B cell (primary cell): ENCODE measurements around the gene MDP1. TPM values are rescaled to one million over a fixed set of nuclear protein-coding genes. Genes with fewer than 3 reads are reported as not detected.
A peak's percentile ranks its signal among the peaks of the same experiment; 100 is the strongest.

Experiments
- ATAC-seq: fragments of 200-7000 bp; cut with Tn5 transposase; one replicate; pipeline ENCODE4 v1.10.0; 2021; ENCODE audit warnings: low read depth, mild to moderate bottlenecking, moderate number of reproducible peaks, moderate library complexity
- CTCF ChIA-PET: fragments of 350-600 bp; sonication (Branson Sonifier 250); formaldehyde crosslinking; loops from one replicate; lab custom pipeline; 2021; ENCODE audit warnings: antibody characterized with exemption, inconsistent platforms; lab: Charles Lee
- POLR2A ChIA-PET: fragments of 350-600 bp; sonication (Branson Sonifier 250); formaldehyde crosslinking; loops from one replicate; lab custom pipeline; 2021; ENCODE audit warnings: antibody characterized with exemption; lab: Charles Lee
- DNase-seq: peaks from one replicate; pipeline ENCODE4 v3.0.0; 2013
- H2AFZ ChIP-seq: 2 replicates; pipeline ENCODE4 v1.6.1; 2012; ENCODE audit warnings: mild to moderate bottlenecking, low read depth, low read length; ENCODE audit not compliant: insufficient read depth, poor library complexity, severe bottlenecking
- H3K27ac ChIP-seq, 2 donors: 1 replicate in 1 of 2; 2 replicates in 1 of 2; pipeline ENCODE4 v1.5.1; 2012 to 2013; ENCODE audit warnings: low read length in 2 of 2, mild to moderate bottlenecking in 2 of 2, moderate library complexity in 1 of 2
- H3K27me3 ChIP-seq, 4 experiments: fragments of 200-600 bp in 1 of 4; sonication (generic) in 1 of 4; replicated peaks in 1 of 4; 1 replicate in 2 of 4; 2 replicates in 2 of 4; pipeline versions ENCODE4 v1.6.1 to v1.7.0; 2013 to 2016; ENCODE audit warnings: low read length in 3 of 4, mild to moderate bottlenecking in 2 of 4, mixed read lengths in 1 of 4, moderate library complexity in 1 of 4; ENCODE audit not compliant: insufficient read depth in 4 of 4, control insufficient read depth in 3 of 4; ENCODE audit errors: control extremely low read depth in 1 of 4
- H3K36me3 ChIP-seq, 2 experiments: replicated peaks in 1 of 2; 1 replicate in 1 of 2; 2 replicates in 1 of 2; pipeline versions ENCODE4 v1.6.1 to v1.7.1; 2013; ENCODE audit warnings: low read length in 1 of 2; ENCODE audit not compliant: insufficient read depth in 2 of 2, control insufficient read depth in 1 of 2; ENCODE audit errors: control extremely low read depth in 1 of 2, extremely low read depth in 1 of 2
- H3K4me1 ChIP-seq, 2 donors: fragments of 200-600 bp in 1 of 2; sonication (generic) in 1 of 2; 1 replicate in 1 of 2; 2 replicates in 1 of 2; pipeline versions ENCODE4 v1.5.1 to v1.6.1; 2013 to 2017; ENCODE audit warnings: low read length in 2 of 2; ENCODE audit not compliant: control insufficient read depth in 2 of 2, insufficient read depth in 2 of 2
- H3K4me2 ChIP-seq: replicated peaks from 2 replicates; pipeline ENCODE3; 2012; ENCODE audit warnings: mild to moderate bottlenecking, low read depth, low read length; ENCODE audit not compliant: poor library complexity, severe bottlenecking
- H3K4me3 ChIP-seq, 5 experiments: fragments of 200-600 bp in 1 of 5; sonication (generic) in 1 of 5; 1 replicate in 3 of 5; 2 replicates in 2 of 5; pipeline versions ENCODE4 v1.5.1 to v1.7.0; 2011 to 2016; ENCODE audit warnings: low read length in 4 of 5, mild to moderate bottlenecking in 4 of 5, low read depth in 2 of 5, control low read depth in 1 of 5, moderate library complexity in 1 of 5; ENCODE audit not compliant: insufficient read depth in 1 of 5; ENCODE audit errors: control extremely low read depth in 1 of 5, extremely low read depth in 1 of 5
- H3K79me2 ChIP-seq: fragments of 200-600 bp; sonication (generic); one replicate; pipeline ENCODE4 v1.6.0; 2016; ENCODE audit warnings: low read length; ENCODE audit not compliant: control insufficient read depth, insufficient read depth
- H3K9ac ChIP-seq: fragments of 200-600 bp; sonication (generic); 2 replicates; pipeline ENCODE4 v1.6.1; 2017; ENCODE audit warnings: mild to moderate bottlenecking, low read length, moderate library complexity
- H3K9me3 ChIP-seq, 3 donors: one replicate each; pipeline versions ENCODE4 v1.6.1 to v1.7.1; 2013; ENCODE audit warnings: low read length in 2 of 3; ENCODE audit not compliant: control insufficient read depth in 2 of 3, insufficient read depth in 1 of 3; ENCODE audit errors: control extremely low read depth in 1 of 3
- H4K20me1 ChIP-seq: 2 replicates; pipeline ENCODE4 v1.6.0; 2012; ENCODE audit warnings: mild to moderate bottlenecking, low read length; ENCODE audit not compliant: insufficient read depth, control insufficient read depth, poor library complexity, severe bottlenecking
- H3K27ac Mint-ChIP-seq: one replicate; pipeline ENCODE4 v1.8.0; 2021; ENCODE audit warnings: mixed read lengths
- H3K27me3 Mint-ChIP-seq: one replicate; pipeline ENCODE4 v1.8.0; 2021; ENCODE audit warnings: mixed read lengths
- H3K4me1 Mint-ChIP-seq: one replicate; pipeline ENCODE4 v1.8.0; 2021; ENCODE audit warnings: mixed read lengths
- H3K4me3 Mint-ChIP-seq: one replicate; pipeline ENCODE4 v1.8.0; 2021; ENCODE audit warnings: mixed read lengths
- H3K9me3 Mint-ChIP-seq: one replicate; pipeline ENCODE4 v1.8.0; 2022; ENCODE audit warnings: mixed read lengths; ENCODE audit not compliant: insufficient read depth
- CTCF ChIP-seq: fragments of 200-600 bp; IDR thresholded peaks from one replicate; pipeline ENCODE4 v1.8.0; 2022; ENCODE audit warnings: antibody characterized with exemption, mild to moderate bottlenecking
- EZH2 ChIP-seq: IDR thresholded peaks from 2 replicates; pipeline ENCODE4 v1.6.1; 2012; ENCODE audit warnings: borderline replicate concordance, low read depth, mild to moderate bottlenecking, moderate library complexity, low read length; ENCODE audit not compliant: insufficient read depth, poor library complexity, severe bottlenecking
- WGBS: methylation state at CpG from one replicate; pipeline ENCODE4 v1.1.5; 2013; ENCODE audit warnings: missing lambda C conversion rate; ENCODE audit not compliant: insufficient coverage; 5-methylcytosine and 5-hydroxymethylcytosine counted together
- intact Hi-C: fragments of 100-400 bp; cut with micrococcal nuclease; formaldehyde crosslinking; loops from one replicate; pipeline ENCODE4 v1.10.0; 2022
- polyA plus RNA-seq: library from polyadenylated mRNA; depleted of rRNA; stranded (reverse); fragments of >200 nt; gene quantifications from 2 replicates; pipeline ENCODE4 v1.2.3, GENCODE V29; 2012
- total RNA-seq, 2 donors: library from RNA; stranded (reverse); fragments of 120-200 nt in 1 of 2; gene quantifications; 1 replicate in 1 of 2; 2 replicates in 1 of 2; pipeline versions ENCODE4 v1.2.3 to v1.2.4, GENCODE V29; 2013 to 2022

Gene MDP1
- total and polyA plus RNA-seq, 2 donors (not counting 1 experiment from before 2014, with no cell fraction given): 11.3 to 28.1 TPM

GRCh38 chr14:24188251-24189058 is 27.4 kb downstream of the MDP1 start, which contains the start of gene IPO4:
TSS of gene IPO4 (minus strand) at chr14:24188816. CDS start at chr14:24188787, 29 bp downstream.
- H3K27me3 Mint-ChIP-seq: no peaks in the 10 kb centered on the region
- Histone ChIP-seq H3K27me3 (no peaks in the 10 kb centered on the region), H4K20me1 (no peaks in the 10 kb centered on the region), H3K4me2 (peak within 1 kb of the TSS; percentile 96), H3K36me3 (peaks cover 3 to 45% of the 10 kb centered on the region in 2 experiments), H3K79me2 (peaks cover 58% of the 10 kb centered on the region), H3K9ac (peak within 1 kb of the TSS; percentile 70), H2AFZ (peak within 1 kb of the TSS; percentile 76), H3K27ac (peak within 1 kb of the TSS; percentile 63 to 86), H3K4me3 (peak within 1 kb of the TSS; percentile 32 to 79 (median 70)), H3K9me3 (no peaks in the 10 kb centered on the region), H3K4me1 (peaks cover 14 to 17% of the 10 kb centered on the region in 2 donors)
- under 1% methylated on average over 65 of the region's 65 CpGs for WGBS
- POLR2A ChIA-PET: interaction anchor here (0.6 to 2.1 kb wide), 11 partner anchors 15 to 86 kb away, joined by 3 to 9 read pairs (median 4); partner anchors contain the start of genes CHMP4A, IRF9, MDP1 and PSME1
- no peaks in the 10 kb centered on the region for H3K9me3 Mint-ChIP-seq
- H3K27ac Mint-ChIP-seq: peak within 1 kb of the TSS; percentile 87
- H3K4me3 Mint-ChIP-seq: peak within 1 kb of the TSS; percentile 93
- H3K4me1 Mint-ChIP-seq: peaks cover 35% of the 10 kb centered on the region
- CTCF ChIA-PET: interaction anchor here (0.7 to 3.7 kb wide), 13 partner anchors 25 to 122 kb away, joined by 3 to 21 read pairs (median 4); partner anchors contain the start of genes CHMP4A, CIDEB, DCAF11 and IRF9
- ATAC-seq (peak; percentile 93), DNase-seq (peak; percentile 96)
- no peak for TF ChIP-seq EZH2
- no peak for TF ChIP-seq CTCF
- intact Hi-C loops: loop anchor here (1.0 kb wide), 8 partner anchors 8 to 74 kb away; partner anchors contain the start of genes CHMP4A, DCAF11, GMPR2 and IRF9
